ENCODE data around the gene CES3. TPM values are rescaled to one million over a fixed set of nuclear protein-coding genes. Genes with fewer than 3 reads are reported as not detected.

Gene CES3
- total and polyA plus RNA-seq, 9 of the 15 experiments (the other 6 are each of a cell fraction or from before 2014, with no cell fraction given), result 0.06 to 2.2 (median 0.68) TPM

DNA sequence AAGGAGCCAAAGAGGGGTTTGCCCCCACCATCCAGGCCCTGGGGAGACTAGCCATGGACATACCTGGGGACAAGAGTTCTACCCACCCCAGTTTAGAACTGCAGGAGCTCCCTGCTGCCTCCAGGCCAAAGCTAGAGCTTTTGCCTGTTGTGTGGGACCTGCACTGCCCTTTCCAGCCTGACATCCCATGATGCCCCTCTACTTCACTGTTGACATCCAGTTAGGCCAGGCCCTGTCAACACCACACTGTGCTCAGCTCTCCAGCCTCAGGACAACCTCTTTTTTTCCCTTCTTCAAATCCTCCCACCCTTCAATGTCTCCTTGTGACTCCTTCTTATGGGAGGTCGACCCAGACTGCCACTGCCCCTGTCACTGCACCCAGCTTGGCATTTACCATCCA, 48.1 kb downstream of the CES3 start:
- Histone ChIP-seq H3K27ac (ENCODE audit: extremely low read depth, low read depth, low read length) (no peak overlapping the region), H3K9me1 (ENCODE audit: control insufficient read depth, insufficient read depth, low read length) (no peaks in the 10 kb centered on the region), H3K36me3 (ENCODE audit: control insufficient read depth, insufficient read depth, low read length) (no peaks in the 10 kb centered on the region), H3K4me1 (replicated peaks in 1 of 2; ENCODE audit: control insufficient read depth in 2 of 2, insufficient read depth in 2 of 2, low read length in 2 of 2) (peaks cover 0 to 14% of the 10 kb centered on the region in 2 experiments; a peak in 4 of 5 replicates), H2AFZ (ENCODE audit: low read depth, low read length) (no peak overlapping the region), H3K4me3 (no peak overlapping the region), H3K9ac (ENCODE audit: insufficient read depth in 1 of 2, low read depth in 2 of 2, low read length in 2 of 2) (no peak overlapping the region), H3K79me2 (ENCODE audit: control insufficient read depth, insufficient read depth, low read length) (no peaks in the 10 kb centered on the region), H3K4me2 (ENCODE audit: insufficient read depth, low read length) (no peak overlapping the region), H3K27me3 (ENCODE audit: control insufficient read depth in 2 of 2, insufficient read depth in 2 of 2, low read length in 2 of 2) (peaks cover 0 to 17% of the 10 kb centered on the region in 2 experiments; a peak in 3 of 5 replicates), H3K9me3 (replicated peaks; ENCODE audit: control insufficient read depth, insufficient read depth, low read depth, low read length) (no peaks in the 10 kb centered on the region), H4K20me1 (replicated peaks; ENCODE audit: control insufficient read depth, insufficient read depth, low read length) (no peaks in the 10 kb centered on the region; the same call in 1 of the 2 replicates)
- no peak for TF ChIP-seq ZNF354B (CRISPR knock-in tag; IDR thresholded peaks at IDR 0.05)
- ATAC-seq, result no peak
- no TSS peak for BruUV-seq (replicated peaks)
- FAIRE-seq, result no peak
- 0% methylated on average over 1 of the region's 1 CpG for WGBS (ENCODE audit: insufficient coverage, low coverage, missing lambda C conversion rate)
- intact Hi-C loops (cut with micrococcal nuclease), result no loop called here
- DNase-seq (ENCODE audit: extremely low read depth in 1 of 4, low spot score in 3 of 4), result no peak
- in situ Hi-C loops (cut with MboI), result no loop called here
- CTCF ChIA-PET (ENCODE audit: low intra/inter-chr PET ratio), result no interaction called here
- POLR2A ChIA-PET, result interaction anchor here (1.0 kb wide), 1 partner anchor 9 kb away, joined by 3 read pairs; no protein-coding TSS in a partner anchor

DNA sequence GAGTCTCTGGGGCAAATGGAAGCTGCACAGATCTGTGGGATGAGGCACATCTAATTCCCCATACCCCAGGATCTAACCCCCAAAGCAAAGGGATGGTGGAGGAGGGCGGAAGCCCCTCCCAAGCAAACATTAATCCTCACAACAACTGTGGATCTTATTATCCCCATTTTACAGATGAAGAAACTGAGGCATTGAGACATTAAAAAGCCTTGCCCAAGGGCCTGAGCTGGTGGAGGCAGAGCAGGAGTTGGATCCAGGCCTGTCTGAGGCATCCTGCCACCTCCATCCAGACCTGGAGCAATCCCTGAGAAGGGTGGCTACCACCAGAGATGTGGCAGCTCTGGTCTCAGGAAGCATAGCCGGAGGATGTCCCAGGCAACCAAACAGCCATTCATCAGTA, 50.2 kb downstream of the CES3 start:
- ATAC-seq (no peak), FAIRE-seq (no peak), DNase-seq (ENCODE audit: extremely low read depth in 1 of 4, low spot score in 3 of 4) (no peak)
- Histone ChIP-seq H3K9me1 (ENCODE audit: control insufficient read depth, insufficient read depth, low read length) (no peaks in the 10 kb centered on the region), H3K79me2 (ENCODE audit: control insufficient read depth, insufficient read depth, low read length) (no peaks in the 10 kb centered on the region), H3K4me1 (replicated peaks in 1 of 2; ENCODE audit: control insufficient read depth in 2 of 2, insufficient read depth in 2 of 2, low read length in 2 of 2) (peaks cover 4 to 19% of the 10 kb centered on the region in 2 experiments; a peak in 4 of 5 replicates), H3K36me3 (ENCODE audit: control insufficient read depth, insufficient read depth, low read length) (no peaks in the 10 kb centered on the region), H3K27me3 (ENCODE audit: control insufficient read depth in 2 of 2, insufficient read depth in 2 of 2, low read length in 2 of 2) (0 out of 5 replicates have a peak, but pooled peaks cover 0 to under 1% of the 10 kb centered on the region in 2 experiments), H3K4me3 (no peak overlapping the region), H2AFZ (ENCODE audit: low read depth, low read length) (no peak overlapping the region), H3K27ac (ENCODE audit: extremely low read depth, low read depth, low read length) (no peak overlapping the region), H4K20me1 (replicated peaks; ENCODE audit: control insufficient read depth, insufficient read depth, low read length) (no peaks in the 10 kb centered on the region; the same call in 1 of the 2 replicates), H3K9me3 (replicated peaks; ENCODE audit: control insufficient read depth, insufficient read depth, low read depth, low read length) (no peaks in the 10 kb centered on the region), H3K9ac (ENCODE audit: insufficient read depth in 1 of 2, low read depth in 2 of 2, low read length in 2 of 2) (peak overlapping the region in 1 of 2 experiments; percentile 56; a peak in 1 of 4 replicates), H3K4me2 (ENCODE audit: insufficient read depth, low read length) (no peak overlapping the region)
- no TSS peak for BruUV-seq (replicated peaks)
- intact Hi-C loops (cut with micrococcal nuclease), result loop anchor here (10.0 kb wide), 2 partner anchors 174 to 394 kb away; partner anchors contain the start of gene MATCAP1
- ChIA-PET CTCF (ENCODE audit: low intra/inter-chr PET ratio) (no interaction called here), POLR2A (interaction anchor here (1.8 kb wide), 1 partner anchor 12 kb away, joined by 4 read pairs; no protein-coding TSS in a partner anchor)
- peak; percentile 79 for TF ChIP-seq RBM25 (IDR thresholded peaks at IDR 0.05; ENCODE audit: low read depth, low read length, severe bottlenecking)
- no peak for TF ChIP-seq MCM7 (IDR thresholded peaks at IDR 0.05)
- TF ChIP-seq RCOR1 (IDR thresholded peaks at IDR 0.05; ENCODE audit: borderline replicate concordance in 1 of 2, low read depth in 2 of 2, low read length in 2 of 2), result 0 out of 4 replicates have a peak, but pooled peaks of 1 of the 2 experiments have one; percentile 27
- no peak for TF ChIP-seq ZNF668 (CRISPR knock-in tag; IDR thresholded peaks at IDR 0.05)
- no peak for TF ChIP-seq CGGBP1 (CRISPR knock-in tag; IDR thresholded peaks at IDR 0.05)
- peak; percentile 52; the same call in 1 of the 2 replicates for TF ChIP-seq SMARCA5 (IDR thresholded peaks at IDR 0.05)
- TF ChIP-seq CHD4 (IDR thresholded peaks at IDR 0.05; ENCODE audit: insufficient read depth, insufficient replicate concordance, low read depth, low read length, poor library complexity, severe bottlenecking), result peak; percentile 43
- peak; percentile 85 for TF ChIP-seq BCOR (IDR thresholded peaks at IDR 0.05)
- peak in 1 of 2 experiments; percentile 66; a peak in 2 of 4 replicates for TF ChIP-seq KDM1A (IDR thresholded peaks at IDR 0.05)
- peak; percentile 55; the same call in 1 of the 2 replicates for TF ChIP-seq ADNP (tag; IDR thresholded peaks at IDR 0.05)
- in situ Hi-C loops (cut with MboI), result no loop called here
- 48% methylated on average over 2 of the region's 2 CpGs for WGBS (ENCODE audit: insufficient coverage, low coverage, missing lambda C conversion rate)

All from K562 (cell line).